Caco-2 (cell line): ENCODE data around the gene FGFRL1. TPM values are rescaled to one million over a fixed set of nuclear protein-coding genes. Genes with fewer than 3 reads are reported as not detected.

Experiments
- BruUV-seq: library from RNA; stranded (reverse); fragments of 400-500 nt; replicated peaks from 2 replicates; lab custom pipeline; 2021; lab: Mats Ljungman, UMichigan
- CTCF ChIA-PET: fragments of 300-600 bp; sonication (Branson Sonifier 250); formaldehyde crosslinking; loops from one replicate; lab custom pipeline; 2022; ENCODE audit warnings: antibody characterized with exemption; lab: Charles Lee
- POLR2A ChIA-PET: fragments of 300-600 bp; sonication (Branson Sonifier 250); formaldehyde crosslinking; loops from one replicate; lab custom pipeline; 2022; ENCODE audit warnings: antibody characterized with exemption; lab: Charles Lee
- DNase-seq, 2 experiments: peaks; one replicate each; pipeline versions ENCODE4 v3.0.0 to v3.0.0-alpha.2; 2020 to 2022
- H3K27me3 ChIP-seq: replicated peaks from 2 replicates; pipeline ENCODE4 v1.6.0; 2011; ENCODE audit warnings: low read length; ENCODE audit not compliant: control insufficient read depth, insufficient read depth
- H3K36me3 ChIP-seq: 2 replicates; pipeline ENCODE4 v1.5.1; 2011; ENCODE audit warnings: low read length; ENCODE audit not compliant: control insufficient read depth, insufficient read depth
- H3K4me1 ChIP-seq: fragments of 250-450 bp; sonication (Bioruptor Pico); 2 replicates; pipeline ENCODE4 v1.5.1; 2020; ENCODE audit warnings: mild to moderate bottlenecking
- H3K4me3 ChIP-seq: 2 replicates; pipeline ENCODE4 v1.5.1; 2011; ENCODE audit warnings: low read depth, mild to moderate bottlenecking, control low read depth, low read length
- H3K9me3 ChIP-seq: fragments of 250-450 bp; sonication (Bioruptor Pico); 2 replicates; pipeline ENCODE4 v1.5.1; 2020; ENCODE audit warnings: mild to moderate bottlenecking, moderate library complexity
- H3K27ac Mint-ChIP-seq: one replicate; pipeline ENCODE4 v1.8.0; 2022; ENCODE audit warnings: mixed read lengths; ENCODE audit not compliant: unreplicated experiment
- H3K27me3 Mint-ChIP-seq: one replicate; pipeline ENCODE4 v1.8.0; 2022; ENCODE audit warnings: mixed read lengths; ENCODE audit not compliant: insufficient read depth, unreplicated experiment
- H3K36me3 Mint-ChIP-seq: one replicate; pipeline ENCODE4 v1.8.0; 2022; ENCODE audit warnings: mild to moderate bottlenecking, mixed read lengths; ENCODE audit not compliant: insufficient read depth, unreplicated experiment
- H3K4me1 Mint-ChIP-seq: one replicate; pipeline ENCODE4 v1.8.0; 2022; ENCODE audit warnings: low read depth, mixed read lengths; ENCODE audit not compliant: unreplicated experiment
- H3K4me3 Mint-ChIP-seq: one replicate; pipeline ENCODE4 v1.8.0; 2022; ENCODE audit warnings: mild to moderate bottlenecking, moderate library complexity, mixed read lengths; ENCODE audit not compliant: unreplicated experiment
- H3K9me3 Mint-ChIP-seq: one replicate; pipeline ENCODE4 v1.8.0; 2022; ENCODE audit warnings: mixed read lengths; ENCODE audit not compliant: unreplicated experiment
- CTCF ChIP-seq, 2 experiments: fragments of 200-600 bp in 1 of 2; IDR thresholded peaks; 1 replicate in 1 of 2; 2 replicates in 1 of 2; pipeline versions ENCODE4 v1.5.1 to v1.8.0; 2011 to 2022; ENCODE audit warnings: antibody characterized with exemption in 1 of 2, control low read depth in 1 of 2, inconsistent platforms in 1 of 2, low read depth in 1 of 2, low read length in 1 of 2, mild to moderate bottlenecking in 1 of 2, moderate library complexity in 1 of 2; ENCODE audit not compliant: insufficient read depth in 1 of 2, severe bottlenecking in 1 of 2, unreplicated experiment in 1 of 2
- intact Hi-C: fragments of 100-400 bp; cut with micrococcal nuclease; formaldehyde crosslinking; loops from one replicate; pipeline ENCODE4 v1.10.0; 2022; ENCODE audit not compliant: unreplicated experiment
- total RNA-seq: library from RNA; stranded (reverse); gene quantifications from 2 replicates; pipeline ENCODE4 v1.2.3, GENCODE V29; 2022

Gene FGFRL1
- total RNA-seq, 1 experiment from 2014 or later = 26.0 TPM

- ChIA-PET CTCF (interaction anchor here (0.5 kb wide), 1 partner anchor 16 kb away, joined by 3 read pairs; no protein-coding TSS in a partner anchor), POLR2A (no interaction called here)
- no peaks in the 10 kb centered on the region for H3K9me3 Mint-ChIP-seq
- intact Hi-C loops = no loop called here
- H3K27ac Mint-ChIP-seq = no peak overlapping the region
- no peaks in the 10 kb centered on the region for H3K4me1 Mint-ChIP-seq
- Histone ChIP-seq H3K36me3 (no peaks in the 10 kb centered on the region), H3K4me3 (no peak overlapping the region), H3K4me1 (no peaks in the 10 kb centered on the region), H3K9me3 (no peaks in the 10 kb centered on the region), H3K27me3 (no peaks in the 10 kb centered on the region)
- H3K4me3 Mint-ChIP-seq = no peak overlapping the region
- peaks cover 5% of the 10 kb centered on the region for H3K36me3 Mint-ChIP-seq
- TF ChIP-seq CTCF (IDR thresholded peaks at IDR 0.05; ENCODE audit: insufficient read depth in 1 of 2, low read depth in 1 of 2, low read length in 1 of 2, severe bottlenecking in 1 of 2, unreplicated experiment in 1 of 2) = no peak
- DNase-seq = no peak
- no peaks in the 10 kb centered on the region for H3K27me3 Mint-ChIP-seq
- BruUV-seq = no TSS peak
These were observed 5.8 kb downstream of the FGFRL1 start for GRCh38 chr4:1017211-1017610.

- H3K4me3 ChIP-seq = no peak overlapping the region
- no peak for DNase-seq
- ChIA-PET CTCF (no interaction called here), POLR2A (no interaction called here)
- Mint-ChIP-seq H3K27ac (no peak overlapping the region), H3K27me3 (no peaks in the 10 kb centered on the region), H3K9me3 (no peaks in the 10 kb centered on the region), H3K4me3 (no peak overlapping the region), H3K4me1 (no peaks in the 10 kb centered on the region), H3K36me3 (peaks cover 5% of the 10 kb centered on the region)
- H3K27me3 ChIP-seq = no peaks in the 10 kb centered on the region
- intact Hi-C loops = no loop called here
- no TSS peak for BruUV-seq
- TF ChIP-seq CTCF (IDR thresholded peaks at IDR 0.05; ENCODE audit: insufficient read depth in 1 of 2, low read depth in 1 of 2, low read length in 1 of 2, severe bottlenecking in 1 of 2, unreplicated experiment in 1 of 2) = no peak
- H3K9me3 ChIP-seq = no peaks in the 10 kb centered on the region
- no peaks in the 10 kb centered on the region for H3K36me3 ChIP-seq
- no peaks in the 10 kb centered on the region for H3K4me1 ChIP-seq
These were observed 6.3 kb downstream of the FGFRL1 start for GRCh38 chr4:1017706-1018105.

GRCh38 chr4:1018147-1019020 is 7.0 kb downstream of the FGFRL1 start:
- H3K4me3 Mint-ChIP-seq = no peak overlapping the region
- no peaks in the 10 kb centered on the region for H3K36me3 ChIP-seq
- no peaks in the 10 kb centered on the region for H3K9me3 Mint-ChIP-seq
- POLR2A ChIA-PET = no interaction called here
- intact Hi-C loops = no loop called here
- no peak for DNase-seq
- H3K4me3 ChIP-seq = no peak overlapping the region
- no TSS peak for BruUV-seq
- H3K9me3 ChIP-seq = no peaks in the 10 kb centered on the region
- no peaks in the 10 kb centered on the region for H3K4me1 ChIP-seq
- CTCF ChIA-PET = no interaction called here
- no peak for TF ChIP-seq CTCF (IDR thresholded peaks at IDR 0.05; ENCODE audit: insufficient read depth in 1 of 2, low read depth in 1 of 2, low read length in 1 of 2, severe bottlenecking in 1 of 2, unreplicated experiment in 1 of 2)
- H3K27ac Mint-ChIP-seq = no peak overlapping the region
- H3K36me3 Mint-ChIP-seq = peaks cover 5% of the 10 kb centered on the region
- no peaks in the 10 kb centered on the region for H3K27me3 Mint-ChIP-seq
- no peaks in the 10 kb centered on the region for H3K4me1 Mint-ChIP-seq
- H3K27me3 ChIP-seq = no peaks in the 10 kb centered on the region
